GM18507 (cell line): ENCODE data around the gene LIMS4.
"Not testable (repeated sequence)": the region's sequence is repeated elsewhere in the genome, so short reads cannot be mapped to it uniquely, and the experiment has no call there.

ENCODE experiments used
- DNase-seq: peaks from one replicate; pipeline ENCODE4 v3.0.0; 2011; ENCODE audit warnings: low read depth; ENCODE audit not compliant: insufficient read length; ENCODE audit errors: extremely low spot score
- FAIRE-seq: peaks from 2 replicates; lab custom pipeline; 2011; peaks lifted over from hg19 to GRCh38; lab: Jason Lieb, UNC

Gene LIMS4

GRCh38 chr2:110399378-110399777, 73.2 kb downstream of the LIMS4 start:
- FAIRE-seq, DNase-seq: not testable (repeated sequence)

GRCh38 chr2:110395990-110396389, 76.6 kb downstream of the LIMS4 start:
- not testable (repeated sequence) for FAIRE-seq, DNase-seq
